Renal pelvis (tissue), 4 donors: ENCODE results near the gene UBE2V1. TPM values are rescaled to one million over a fixed set of nuclear protein-coding genes. Genes with fewer than 3 reads are reported as not detected.

Experiments used
- DNase-seq: peaks from one replicate; pipeline ENCODE4 v3.0.0-alpha.2; 2013
- polyA plus RNA-seq, 3 donors: library from polyadenylated mRNA; unstranded; fragments of 120-200 nt; gene quantifications; one replicate each; pipeline ENCODE4 v1.2.1, GENCODE V29; 2013; ENCODE audit not compliant: insufficient read length in 3 of 3

Gene UBE2V1
- polyA plus RNA-seq, 3 donors = 145 to 165 (median 150) TPM

- no peak for DNase-seq
Measured at GRCh38 chr20:50034567-50035180, 78.3 kb downstream of the UBE2V1 start.

- no peak for DNase-seq
Measured at GRCh38 chr20:50032955-50033666, 79.8 kb downstream of the UBE2V1 start.

Other genes with a start within 250 kb of the UBE2V1 start
- 10 to 100 TPM in 2 of 3 donors, 1 to 10 TPM in 1; 9.6 to 10.8 (median 10.7) TPM for gene SPATA2, start 197.6 kb downstream of the UBE2V1 start, polyA plus RNA-seq
- 10 to 100 TPM; 64.7 to 82.7 (median 80.5) TPM for gene RNF114, start 176.8 kb downstream of the UBE2V1 start, polyA plus RNA-seq
- 10 to 100 TPM; 12.8 to 16.6 (median 15.3) TPM for gene SNAI1, start 130.2 kb downstream of the UBE2V1 start, polyA plus RNA-seq
- gene PEDS1, start 40.6 kb upstream of the UBE2V1 start, polyA plus RNA-seq = 10 to 100 TPM; 25.5 to 29.8 (median 28.0) TPM
- gene CEBPB, start 77.7 kb upstream of the UBE2V1 start, polyA plus RNA-seq = 1 to 10 TPM; 4.0 to 5.8 (median 4.9) TPM